ENCODE results near the gene DNAH3. TPM values are rescaled to one million over a fixed set of nuclear protein-coding genes. Genes with fewer than 3 reads are reported as not detected.
A peak's percentile ranks its signal among the peaks of the same experiment; 100 is the strongest.

DNAH3 gene
- total RNA-seq, 1 experiment from 2014 or later: 0.70 TPM

- BruUV-seq (replicated peaks): TSS peak; percentile 53
- POLR2A ChIA-PET (ENCODE audit: unreplicated experiment): no interaction called here
- peaks cover 41% of the 10 kb centered on the region for H3K79me2 ChIP-seq (ENCODE audit: low read depth)
- peaks cover 61% of the 10 kb centered on the region for H3F3A ChIP-seq (ENCODE audit: insufficient read depth, low read depth)
- no peaks in the 10 kb centered on the region for H3K9me2 ChIP-seq (ENCODE audit: insufficient read depth)
- H3K36me3 ChIP-seq (ENCODE audit: low read depth): no peaks in the 10 kb centered on the region
- peak overlapping the region; percentile 99 for H3K27ac ChIP-seq
- intact Hi-C loops (cut with micrococcal nuclease; ENCODE audit: unreplicated experiment): loop anchor here (1.0 kb wide), 1 partner anchor 10 kb away; no protein-coding TSS in a partner anchor
- H3K4me2 ChIP-seq: peak overlapping the region; percentile 64
- H3K27me3 ChIP-seq (ENCODE audit: insufficient read depth, low read depth): no peaks in the 10 kb centered on the region
- CTCF ChIA-PET: interaction anchor here (0.8 kb wide), 1 partner anchor 45 kb away, joined by 3 read pairs; no protein-coding TSS in a partner anchor
- DNase-seq: peak; percentile 20 to 99
- H3K9me3 ChIP-seq (ENCODE audit: insufficient read depth, low read depth): no peaks in the 10 kb centered on the region
- peaks cover 88% of the 10 kb centered on the region for H3K4me1 ChIP-seq (replicated peaks; ENCODE audit: insufficient read depth)
- H3K4me3 ChIP-seq: peak overlapping the region; percentile 18; the same call in 1 of the 2 replicates
- TF ChIP-seq EZH2 (IDR thresholded peaks at IDR 0.05; ENCODE audit: low read depth) (no peak), CTCF (conservative IDR thresholded peaks at IDR 0.05) (no peak)
- H2AFZ ChIP-seq: no peak overlapping the region
- H4K20me1 ChIP-seq (ENCODE audit: insufficient read depth): no peaks in the 10 kb centered on the region
Measured at GRCh38 chr16:20910781-20911321, 239.8 kb downstream of the DNAH3 start.

- H4K20me1 ChIP-seq (ENCODE audit: insufficient read depth): no peaks in the 10 kb centered on the region
- ChIA-PET CTCF (interaction anchor here (1.3 kb wide), 1 partner anchor 56 kb away, joined by 3 read pairs; no protein-coding TSS in a partner anchor), POLR2A (ENCODE audit: unreplicated experiment) (interaction anchor here (0.7 to 1.0 kb wide), 3 partner anchors 12 to 62 kb away, joined by 3 to 11 read pairs (median 3); no protein-coding TSS in a partner anchor)
- intact Hi-C loops (cut with micrococcal nuclease; ENCODE audit: unreplicated experiment): loop anchor here (5.0 kb wide), 1 partner anchor 251 kb away; the partner anchor contains the start of gene LDAF1
- peak overlapping the region; percentile 99 for H3K27ac ChIP-seq
- no peaks in the 10 kb centered on the region for H3K9me3 ChIP-seq (ENCODE audit: insufficient read depth, low read depth)
- peaks cover 72% of the 10 kb centered on the region for H3F3A ChIP-seq (ENCODE audit: insufficient read depth, low read depth)
- no peaks in the 10 kb centered on the region for H3K9me2 ChIP-seq (ENCODE audit: insufficient read depth)
- H3K27me3 ChIP-seq (ENCODE audit: insufficient read depth, low read depth): no peaks in the 10 kb centered on the region
- H3K4me1 ChIP-seq (replicated peaks; ENCODE audit: insufficient read depth): peaks cover 97% of the 10 kb centered on the region
- TF ChIP-seq EZH2 (IDR thresholded peaks at IDR 0.05; ENCODE audit: low read depth): no peak
- TF ChIP-seq CTCF (conservative IDR thresholded peaks at IDR 0.05): no peak
- peak; percentile 33 to 96 for DNase-seq
- BruUV-seq (replicated peaks): no TSS peak
- peaks cover 10% of the 10 kb centered on the region; the same call in 1 of the 2 replicates for H3K36me3 ChIP-seq (ENCODE audit: low read depth)
- H3K4me3 ChIP-seq: peak overlapping the region; percentile 14; the same call in 1 of the 2 replicates
- H2AFZ ChIP-seq: no peak overlapping the region
- H3K79me2 ChIP-seq (ENCODE audit: low read depth): peaks cover 61% of the 10 kb centered on the region
- H3K4me2 ChIP-seq: peak overlapping the region; percentile 96
Measured at GRCh38 chr16:20906341-20907255, 244.0 kb downstream of the DNAH3 start.

- no peaks in the 10 kb centered on the region for H4K20me1 ChIP-seq (ENCODE audit: insufficient read depth)
- H3K9me2 ChIP-seq (ENCODE audit: insufficient read depth): no peaks in the 10 kb centered on the region
- H3K9me3 ChIP-seq (ENCODE audit: insufficient read depth, low read depth): no peaks in the 10 kb centered on the region
- BruUV-seq (replicated peaks): no TSS peak
- H3K4me3 ChIP-seq: peak overlapping the region; percentile 9; the same call in 1 of the 2 replicates
- H3K4me1 ChIP-seq (replicated peaks; ENCODE audit: insufficient read depth): peaks cover 88% of the 10 kb centered on the region
- intact Hi-C loops (cut with micrococcal nuclease; ENCODE audit: unreplicated experiment): loop anchor here (5.0 kb wide), 1 partner anchor 252 kb away; the partner anchor contains the start of gene LDAF1
- peak overlapping the region; percentile 99 for H3K27ac ChIP-seq
- TF ChIP-seq CTCF (conservative IDR thresholded peaks at IDR 0.05): no peak
- no peak for TF ChIP-seq EZH2 (IDR thresholded peaks at IDR 0.05; ENCODE audit: low read depth)
- H3K79me2 ChIP-seq (ENCODE audit: low read depth): peaks cover 67% of the 10 kb centered on the region
- ChIA-PET CTCF (interaction anchor here (1.3 kb wide), 1 partner anchor 55 kb away, joined by 3 read pairs; no protein-coding TSS in a partner anchor), POLR2A (ENCODE audit: unreplicated experiment) (no interaction called here)
- DNase-seq: no peak
- H3K27me3 ChIP-seq (ENCODE audit: insufficient read depth, low read depth): no peaks in the 10 kb centered on the region
- H2AFZ ChIP-seq: no peak overlapping the region
- peak overlapping the region; percentile 96 for H3K4me2 ChIP-seq
- peaks cover 10% of the 10 kb centered on the region; the same call in 1 of the 2 replicates for H3K36me3 ChIP-seq (ENCODE audit: low read depth)
- peaks cover 73% of the 10 kb centered on the region for H3F3A ChIP-seq (ENCODE audit: insufficient read depth, low read depth)
Measured at GRCh38 chr16:20905576-20905975, 245.1 kb downstream of the DNAH3 start.

Data from PC-9 (cell line).